ENCODE data around the gene ARHGEF10L.
"Not testable (repeated sequence)": the region's sequence is repeated elsewhere in the genome, so short reads cannot be mapped to it uniquely, and the experiment has no call there.

The ARHGEF10L gene

DNA sequence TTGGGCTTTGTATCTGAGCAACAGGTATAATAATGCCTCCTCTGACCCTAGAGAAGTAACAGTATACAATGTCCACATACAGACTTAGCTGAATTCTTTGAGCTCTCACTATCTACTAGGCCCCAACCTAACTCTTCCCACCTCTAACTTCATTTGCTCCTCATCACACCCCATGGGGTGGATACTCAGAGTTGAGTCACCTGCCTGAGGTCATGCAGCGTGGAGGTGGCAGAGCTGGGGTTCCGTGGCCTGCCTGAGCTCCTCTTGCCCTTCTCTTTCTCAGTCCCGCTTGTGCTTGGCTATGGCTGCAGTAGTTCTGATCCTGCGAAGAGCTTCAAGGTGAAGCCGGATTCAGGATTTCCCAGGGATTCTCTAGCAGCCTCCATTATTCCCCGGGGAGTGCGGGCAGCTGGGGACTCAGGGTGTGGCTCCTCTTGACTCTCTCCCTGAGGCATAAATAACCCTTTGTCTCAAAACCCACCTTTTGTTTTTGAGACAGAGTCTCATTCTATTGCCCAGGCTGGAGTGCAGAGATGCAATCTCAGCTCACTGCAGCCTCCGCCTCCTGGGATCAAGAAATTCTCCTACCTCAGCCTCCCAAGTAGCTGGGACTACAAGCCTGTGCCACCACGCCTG lies 185.7 kb downstream of the ARHGEF10L start:
- DNase-seq: no peak

DNA sequence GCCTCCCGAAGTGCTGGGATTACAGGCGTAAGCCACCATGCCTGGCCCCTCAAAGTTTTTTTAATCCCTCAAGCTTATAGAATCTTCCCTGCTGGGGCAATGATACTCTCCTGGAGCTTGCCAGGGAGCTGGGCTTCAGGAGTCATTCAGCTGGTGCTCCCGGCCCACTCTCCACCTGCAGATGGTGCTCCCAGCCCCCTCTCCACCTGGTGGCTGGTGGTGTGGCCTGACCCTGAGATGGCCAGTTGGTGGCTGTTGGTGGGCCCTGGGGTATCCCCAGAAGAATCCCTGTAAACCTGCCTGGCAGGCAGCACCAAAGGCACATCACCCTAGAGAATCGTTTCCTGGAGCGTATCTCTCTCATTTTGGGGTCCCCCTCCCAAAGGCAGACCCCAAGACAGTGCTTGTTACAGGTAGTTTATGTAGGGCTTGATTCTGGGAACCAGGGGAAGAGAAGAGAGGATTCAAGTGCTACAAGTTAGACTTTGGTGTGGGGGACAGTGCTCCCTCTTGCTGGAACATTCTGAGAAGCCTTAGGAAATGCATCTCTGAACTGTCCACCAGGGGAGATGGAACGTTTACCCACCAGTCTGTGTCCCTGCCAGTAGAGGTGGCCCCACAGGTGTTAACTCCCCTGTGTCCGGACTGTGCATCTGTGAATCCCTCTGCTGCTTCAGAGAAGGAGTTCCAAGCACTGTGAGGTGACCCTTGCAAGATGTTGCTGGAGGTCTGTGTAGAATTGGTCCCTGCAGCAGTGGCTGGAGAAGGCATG lies 186.5 kb downstream of the ARHGEF10L start:
- no peak for DNase-seq

DNA sequence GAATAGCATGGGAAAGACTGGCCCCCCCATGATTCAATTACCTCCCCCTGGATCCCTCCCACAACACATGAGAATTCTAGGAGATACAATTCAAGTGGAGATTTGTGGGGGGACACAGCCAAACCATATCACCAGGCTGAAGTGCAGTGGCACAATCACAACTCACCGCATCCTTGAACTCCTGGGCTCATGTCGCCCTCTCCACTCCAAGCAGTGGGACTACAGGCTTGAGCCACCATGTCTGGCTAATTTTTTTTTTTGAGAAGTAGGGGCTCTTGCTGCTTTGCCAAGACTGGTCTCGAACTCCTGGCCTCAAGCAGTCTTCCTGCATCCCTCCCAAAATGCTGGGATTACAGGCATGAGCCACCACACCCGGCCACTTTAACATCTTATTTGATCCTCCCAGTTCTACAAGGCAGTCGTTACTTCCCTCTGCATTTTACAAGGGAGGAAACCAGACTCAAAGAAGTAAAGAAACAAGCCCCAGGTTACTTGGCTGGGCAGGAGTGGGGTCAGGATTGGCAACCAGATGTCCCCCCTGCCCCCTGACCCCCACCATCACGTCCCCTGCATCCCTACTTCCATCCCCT lies 188.7 kb downstream of the ARHGEF10L start:
- DNase-seq: no peak

DNA sequence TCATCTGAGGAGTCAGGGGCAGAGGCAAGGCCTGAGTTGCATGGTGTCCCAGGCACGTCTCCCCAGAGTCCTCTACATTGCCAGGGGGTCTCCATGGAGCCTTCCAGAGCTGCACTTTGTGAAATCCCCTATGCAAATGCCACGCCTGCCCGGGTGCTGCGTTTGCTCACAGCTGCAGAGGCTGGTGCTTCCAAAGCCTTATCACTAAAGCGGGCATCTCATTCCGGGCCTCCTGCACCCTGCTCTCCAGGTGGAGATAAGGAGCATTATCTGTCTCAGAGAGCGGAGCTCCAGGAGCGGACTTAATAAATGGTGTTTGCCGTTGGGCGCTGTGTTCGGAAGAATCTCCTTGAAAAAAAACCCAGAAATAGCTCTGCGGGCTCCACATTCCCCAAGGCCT lies 189.8 kb downstream of the ARHGEF10L start:
- no peak for DNase-seq

DNA sequence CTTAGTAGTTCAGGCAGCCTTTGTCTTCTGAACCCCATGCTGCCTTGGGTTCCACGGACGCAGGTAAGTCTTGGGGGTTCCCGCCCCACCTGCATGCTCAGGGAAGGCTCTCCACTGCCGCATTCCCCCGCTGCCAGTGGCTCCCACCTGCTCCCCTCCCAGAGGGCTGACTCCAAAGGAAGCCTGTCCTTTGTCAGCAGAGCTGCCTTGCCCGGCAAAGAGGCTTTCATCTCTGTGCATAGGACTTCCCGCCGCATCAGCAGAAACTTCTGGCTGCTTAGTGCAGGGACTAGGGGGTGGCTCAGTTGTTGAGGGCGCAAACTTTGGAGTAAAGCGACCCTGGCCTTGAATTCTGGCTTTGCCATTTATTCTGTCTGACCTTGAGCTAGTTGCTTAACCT lies 190.4 kb downstream of the ARHGEF10L start:
- no peak for DNase-seq

DNA sequence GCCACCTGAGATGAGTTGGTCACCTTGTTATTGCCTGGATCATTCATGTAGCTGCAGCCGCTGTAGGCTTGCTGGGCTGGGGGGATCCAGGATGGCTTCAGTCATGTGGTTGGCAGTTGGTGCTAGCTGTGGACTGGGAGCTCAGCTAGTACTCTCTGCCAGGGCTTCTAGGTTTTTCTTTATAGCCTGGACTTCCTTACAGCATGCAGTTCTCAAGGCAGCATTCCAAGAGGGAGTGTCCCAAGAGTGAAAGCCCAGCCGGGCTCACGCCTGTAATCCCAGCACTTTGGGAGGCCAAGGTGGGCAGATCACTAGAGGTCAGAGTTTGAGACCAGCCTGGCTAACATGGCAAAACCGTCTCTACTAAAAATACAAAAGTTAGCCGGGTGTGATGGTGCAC lies 192.0 kb downstream of the ARHGEF10L start:
- DNase-seq: no peak

DNA sequence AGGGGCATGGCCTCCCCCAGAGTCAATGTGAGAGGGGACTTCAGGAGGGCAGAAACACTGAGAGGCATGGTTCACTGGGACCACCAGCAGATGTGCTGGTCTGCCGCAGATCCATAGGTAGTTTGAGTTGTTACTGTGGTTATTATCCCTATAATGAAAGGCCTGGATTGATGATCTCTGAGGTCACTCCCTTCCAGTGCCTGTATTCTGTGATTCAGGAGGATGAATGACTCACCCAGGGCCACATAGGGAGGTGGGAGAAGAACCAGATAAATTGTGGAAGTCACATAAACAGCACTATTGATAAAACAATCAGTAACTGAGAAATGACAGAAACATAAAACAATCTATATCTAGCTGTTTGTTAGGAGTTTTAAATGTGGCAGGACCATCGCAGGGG lies 193.0 kb downstream of the ARHGEF10L start:
- no peak for DNase-seq

DNA sequence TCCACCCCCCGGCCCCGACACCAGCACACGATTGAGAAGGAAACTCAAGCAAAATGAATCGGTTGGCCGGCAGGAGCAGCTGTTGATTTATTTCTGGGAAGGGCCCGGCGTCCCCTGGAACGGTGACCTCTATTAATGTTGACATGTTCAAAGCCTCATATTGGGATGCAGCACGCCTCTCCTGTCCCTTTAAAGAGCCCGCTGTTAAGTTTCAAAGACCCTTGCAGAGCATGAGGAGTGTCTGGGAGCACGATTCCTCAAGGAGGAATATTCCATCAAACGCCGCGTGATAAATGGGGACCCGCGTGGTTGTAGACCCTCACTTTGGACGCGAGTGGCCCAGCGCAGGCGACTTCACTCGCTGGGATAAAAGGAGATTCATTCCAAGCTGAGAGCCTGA lies 194.2 kb downstream of the ARHGEF10L start:
- no peak for DNase-seq

DNA sequence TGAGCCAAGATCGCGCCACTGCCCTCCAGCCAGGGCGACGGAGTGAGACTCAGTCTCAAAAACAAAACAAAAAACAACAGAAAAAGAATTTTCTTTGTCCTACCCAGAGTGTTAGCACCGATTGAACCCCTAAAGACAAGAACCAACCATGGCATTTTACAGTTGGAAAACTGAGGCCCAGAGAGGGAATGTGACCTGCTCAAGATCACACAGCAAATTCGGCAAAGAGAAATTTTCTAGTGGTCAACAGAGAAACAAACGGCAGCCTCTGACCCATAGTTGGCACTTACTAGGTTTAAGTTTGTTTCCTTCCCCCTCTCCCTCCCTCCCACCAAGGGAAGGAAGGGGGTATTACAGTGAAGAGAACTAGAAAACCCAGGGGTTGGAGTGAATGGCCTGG lies 195.1 kb downstream of the ARHGEF10L start:
- no peak for DNase-seq

DNA sequence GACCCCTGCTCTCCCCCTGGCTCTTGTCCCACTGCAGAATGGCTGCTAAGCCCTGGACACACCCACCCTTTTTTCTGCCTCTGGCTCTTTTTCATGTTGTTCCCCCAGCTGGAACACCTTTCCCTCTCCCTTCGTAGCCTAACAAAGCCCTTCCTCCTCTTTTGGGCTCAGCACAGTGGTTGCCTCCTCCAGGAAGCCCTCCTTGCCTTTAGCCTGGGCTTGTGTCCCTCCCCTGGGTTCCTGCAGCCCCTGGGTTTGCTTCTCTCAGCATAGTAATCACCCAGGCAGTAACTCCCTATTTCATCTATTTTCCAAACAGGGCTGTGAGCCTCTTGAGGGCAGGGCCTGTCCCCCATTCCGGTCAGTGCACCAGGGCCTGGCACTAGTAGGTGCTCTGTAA lies 195.8 kb downstream of the ARHGEF10L start:
- DNase-seq: no peak

DNA sequence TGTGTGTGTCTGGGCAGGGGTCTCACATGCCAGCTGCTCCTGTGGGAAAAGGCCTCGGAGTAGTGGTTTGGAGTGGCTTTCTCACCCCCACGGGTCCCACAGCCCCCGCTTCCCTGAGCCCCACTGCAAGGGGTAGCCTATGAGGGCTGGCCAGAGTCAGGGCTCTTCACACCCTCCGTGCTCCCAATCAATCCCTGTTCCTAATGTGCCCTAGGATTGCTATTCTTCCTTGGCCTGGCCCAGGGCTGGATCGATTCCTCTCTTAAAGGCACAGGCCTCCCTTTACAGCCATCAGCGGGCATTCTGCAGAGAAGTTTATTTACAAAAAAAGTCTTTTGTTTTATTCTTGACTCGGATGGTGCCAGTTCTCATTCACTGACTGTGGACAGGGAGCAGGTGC lies 196.3 kb downstream of the ARHGEF10L start:
- no peak for DNase-seq

DNA sequence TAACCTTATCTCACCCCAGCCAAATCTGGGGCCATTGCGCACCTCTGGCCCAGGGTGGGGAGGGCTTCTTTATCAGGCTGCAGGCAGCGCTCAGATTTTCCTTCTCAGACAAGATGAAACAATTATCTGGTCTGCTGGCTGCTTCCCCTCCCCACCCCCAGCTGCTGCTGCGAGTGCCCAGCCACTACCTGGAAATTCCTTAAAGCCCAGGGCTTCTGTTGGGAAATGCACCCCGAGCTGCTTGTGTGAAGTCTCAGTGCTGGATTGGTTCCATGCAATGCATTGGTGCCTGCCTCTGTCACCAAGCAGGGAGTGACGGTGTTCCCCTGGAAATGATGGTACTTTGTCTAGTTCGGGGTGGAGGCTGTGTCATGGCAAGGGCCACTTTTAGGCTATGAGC lies 197.1 kb downstream of the ARHGEF10L start:
- DNase-seq: no peak

DNA sequence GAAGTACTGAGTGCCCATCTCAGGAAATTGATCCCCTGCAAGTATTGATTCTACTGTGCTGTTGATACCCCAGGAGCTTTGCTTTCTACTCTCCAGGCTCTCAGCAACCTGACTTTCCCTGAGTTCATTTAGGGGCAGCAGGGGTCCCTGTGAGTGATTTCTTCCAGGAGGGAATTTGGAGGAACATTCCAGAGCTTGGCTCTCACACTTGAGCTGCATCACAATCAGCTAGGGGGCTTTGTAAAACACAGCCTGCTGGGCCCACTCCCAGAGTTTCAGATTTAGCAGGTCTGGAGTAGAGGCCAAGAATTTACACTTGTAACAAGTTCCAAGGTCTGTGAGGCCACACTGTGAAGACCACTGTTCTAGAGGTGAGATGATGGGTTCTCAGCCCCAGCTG lies 199.6 kb downstream of the ARHGEF10L start:
- no peak for DNase-seq

DNA sequence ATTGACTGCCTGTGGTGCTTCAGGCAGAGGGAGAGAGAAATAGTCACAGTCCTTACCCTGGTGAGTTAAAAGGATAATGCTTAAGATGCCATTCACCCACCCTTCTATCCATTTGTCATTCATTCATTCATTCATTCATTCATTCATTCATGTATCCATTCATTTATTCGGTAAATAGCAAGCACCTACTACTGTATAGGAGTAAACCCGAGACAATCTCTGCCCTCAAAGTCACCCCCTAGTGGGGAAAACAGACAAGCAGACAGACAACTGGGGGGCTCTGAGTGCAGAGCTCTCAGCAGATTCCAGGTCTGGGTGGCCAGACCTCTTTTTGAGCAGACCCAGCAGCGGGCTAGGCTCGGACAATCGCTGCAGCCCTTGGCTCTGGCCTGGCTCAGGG lies 201.6 kb downstream of the ARHGEF10L start:
- DNase-seq: no peak

DNA sequence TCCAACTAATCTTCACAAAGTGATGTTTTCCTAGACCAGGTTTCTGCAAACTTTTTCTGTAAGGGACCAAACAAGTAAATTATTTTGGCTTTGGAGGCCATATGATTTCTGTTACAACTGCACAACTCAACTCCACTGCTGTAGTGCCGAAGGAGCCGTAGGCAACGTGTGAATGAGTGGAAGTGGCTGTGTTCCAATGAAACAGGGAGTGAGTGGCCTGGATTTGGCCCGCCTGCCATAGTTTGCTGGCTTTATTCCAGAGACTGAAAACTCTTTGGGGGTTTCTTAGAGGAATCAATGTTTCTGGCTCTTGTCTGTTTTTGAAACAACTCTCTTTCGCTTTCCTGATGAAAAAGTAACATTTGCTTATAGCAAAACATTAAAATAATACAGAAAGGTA lies 203.1 kb downstream of the ARHGEF10L start:
- DNase-seq: no peak

DNA sequence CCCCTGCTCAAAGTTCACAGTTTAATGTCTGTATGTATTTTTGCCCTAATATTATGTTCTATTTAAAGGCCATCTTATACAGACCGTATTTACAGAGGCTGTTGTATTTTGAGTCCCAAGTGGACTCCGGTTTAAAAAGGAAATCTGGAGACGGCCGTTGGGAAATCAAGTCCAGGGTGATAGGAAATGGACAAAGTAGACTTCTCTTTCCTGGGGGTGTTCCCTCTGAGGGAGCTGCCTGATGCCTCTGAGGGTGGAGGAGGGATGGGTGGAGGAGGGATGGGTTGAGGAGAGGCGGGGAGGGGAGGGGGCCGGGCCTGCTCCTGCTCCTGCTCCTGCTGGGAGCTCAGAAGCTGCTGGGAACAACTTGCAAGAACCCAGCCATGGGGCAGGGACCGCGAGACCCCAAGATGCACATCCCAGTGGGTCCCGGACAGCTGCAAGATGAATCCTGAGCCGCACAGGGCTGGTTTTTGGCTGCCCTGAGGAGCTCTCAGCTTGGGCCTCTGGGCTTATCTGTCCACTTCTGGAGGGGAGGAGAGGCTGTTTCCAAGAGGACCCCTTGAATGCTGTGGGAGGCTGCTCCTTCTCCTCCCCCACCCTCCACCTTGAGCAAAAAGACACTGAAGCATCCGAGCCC lies 203.6 kb downstream of the ARHGEF10L start:
- no peak for DNase-seq

DNA sequence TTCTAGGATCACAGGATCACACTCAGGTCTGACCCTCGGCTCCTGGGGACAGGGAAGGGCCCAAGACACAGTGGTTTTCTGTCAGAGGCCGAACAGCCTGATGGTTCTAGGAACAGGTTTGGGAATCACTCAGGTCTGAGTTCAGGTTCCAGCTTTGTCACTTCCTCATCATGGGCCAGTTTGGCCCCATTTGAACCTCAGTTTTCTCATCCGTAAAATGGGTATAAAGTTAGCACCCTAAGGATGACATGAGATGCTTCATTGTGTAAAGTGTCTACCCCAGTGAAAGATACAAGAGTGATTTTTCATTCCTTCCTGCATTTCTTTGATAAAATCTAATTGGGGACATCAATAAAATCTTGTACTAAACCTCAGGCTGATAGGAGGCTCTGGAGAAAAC lies 204.4 kb downstream of the ARHGEF10L start:
- DNase-seq: no peak

DNA sequence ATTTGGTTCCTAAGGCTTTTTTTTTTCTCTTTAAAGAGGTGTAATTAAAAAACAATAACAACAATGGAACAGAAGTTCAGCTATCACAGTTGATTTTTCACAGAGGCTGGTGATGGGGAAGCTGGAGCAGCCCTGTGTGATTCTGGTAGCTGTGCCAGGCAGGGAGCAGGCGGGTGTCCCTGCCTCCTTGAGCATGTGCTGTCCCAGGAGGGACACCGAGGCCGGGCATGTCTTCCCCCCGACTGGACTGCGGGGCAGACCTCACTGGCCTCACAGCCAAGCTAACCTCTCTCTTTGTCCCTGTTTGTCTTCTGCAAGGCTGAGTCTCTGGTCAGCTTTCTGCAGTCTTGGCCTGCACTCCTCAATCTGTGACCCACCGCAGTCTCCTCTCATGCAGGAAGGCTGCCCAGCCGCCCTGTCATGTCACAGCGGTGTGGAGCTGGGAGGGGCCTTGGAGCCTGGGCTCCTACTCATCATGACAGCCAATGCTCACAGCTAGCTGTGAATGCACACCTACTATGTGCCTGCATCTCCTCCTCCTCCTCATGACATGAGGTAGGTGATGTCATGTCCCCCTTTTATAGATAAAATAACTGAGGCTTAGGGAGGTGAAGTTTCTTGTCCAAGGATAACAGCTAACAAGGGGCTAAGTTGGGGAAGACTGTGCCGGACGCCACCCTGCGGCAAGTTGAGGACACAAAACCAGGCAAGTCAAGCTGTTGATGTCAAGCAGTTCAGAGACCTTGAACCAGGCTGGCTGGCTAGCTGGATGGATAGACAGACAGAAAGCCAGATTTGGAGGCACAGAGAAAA lies 205.4 kb downstream of the ARHGEF10L start:
- no peak for DNase-seq

DNA sequence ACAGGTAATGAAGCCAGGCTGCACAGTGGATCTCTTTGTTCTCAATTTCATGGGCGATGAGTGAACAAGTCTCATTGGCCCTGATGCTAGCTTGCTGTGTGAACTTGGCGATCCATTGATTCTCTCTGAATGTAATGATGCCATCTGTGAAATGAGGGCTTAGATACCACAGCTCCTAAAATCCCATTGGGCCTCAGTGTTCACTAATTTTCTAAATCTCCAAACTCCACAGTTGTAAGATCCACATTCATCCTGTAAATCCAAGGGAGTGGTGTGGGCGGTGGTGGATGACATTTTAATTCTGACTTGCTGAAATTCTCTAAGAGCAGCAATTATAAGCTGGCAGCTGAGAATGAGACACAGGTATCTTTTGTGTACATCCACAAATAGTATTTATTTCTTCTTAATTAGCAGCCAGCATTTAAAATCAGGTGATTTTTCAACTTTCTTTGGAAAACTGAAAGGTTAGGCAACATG lies 206.0 kb downstream of the ARHGEF10L start:
- DNase-seq: no peak

DNA sequence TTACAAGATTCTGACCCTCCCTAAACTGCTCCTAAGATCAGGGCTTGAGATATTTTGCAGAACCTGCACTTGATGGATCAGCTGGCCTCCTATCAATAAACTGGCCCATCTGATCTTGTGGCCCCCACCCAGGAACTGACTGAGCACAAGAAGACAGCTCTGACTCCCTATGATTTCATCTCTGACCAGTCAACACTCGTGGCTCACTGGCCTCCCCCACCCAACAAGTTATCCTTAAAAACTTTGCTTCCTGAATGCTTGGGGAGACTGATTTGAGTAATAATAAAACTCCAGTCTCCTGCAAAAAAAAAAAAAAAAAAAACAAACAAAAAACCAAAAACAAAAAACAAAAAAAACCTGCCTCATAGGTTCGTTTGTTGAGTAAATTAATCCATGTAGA lies 206.8 kb downstream of the ARHGEF10L start:
- DNase-seq: not testable (repeated sequence)

DNA sequence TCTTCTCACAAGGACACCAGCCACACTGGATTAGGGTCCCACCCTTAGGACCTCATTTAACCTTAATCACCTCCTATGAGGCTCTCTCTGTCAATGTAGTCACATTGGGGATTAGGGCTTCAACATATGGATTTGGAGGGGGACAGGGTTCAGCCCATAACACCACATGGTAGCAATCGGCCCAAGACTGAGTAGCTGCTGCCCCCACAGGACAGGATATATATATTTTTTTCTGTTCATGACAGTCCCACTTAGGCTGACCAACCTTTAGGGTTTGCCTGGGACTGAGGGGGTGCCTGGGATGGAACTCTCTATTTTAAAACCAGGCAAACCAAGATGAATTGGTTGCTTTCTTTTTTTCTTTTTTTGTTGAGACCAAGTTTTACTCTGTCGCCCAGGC lies 207.4 kb downstream of the ARHGEF10L start:
- no peak for DNase-seq
